ENCODE results near the gene URB1.
"Not testable (repeated sequence)": the region's sequence is repeated elsewhere in the genome, so short reads cannot be mapped to it uniquely, and the experiment has no call there.

- not testable (repeated sequence) for TF ChIP-seq REST (IDR thresholded peaks at IDR 0.05; ENCODE audit: insufficient read depth in 1 of 2, low read depth in 2 of 2, low read length in 1 of 2); CTCF (IDR thresholded peaks at IDR 0.05); POLR2AphosphoS5 (IDR thresholded peaks at IDR 0.05; ENCODE audit: low read depth, low read length); SIN3A (IDR thresholded peaks at IDR 0.05; ENCODE audit: borderline replicate concordance, insufficient read depth, low read depth, low read length); TCF7L2 (IDR thresholded peaks at IDR 0.05; ENCODE audit: low read depth, low read length)
These were observed 2.1 kb downstream of the URB1 start for GRCh38 chr21:32390537-32391224.
